Keratinocyte (primary cell): ENCODE data around the gene ITGAE. TPM values are rescaled to one million over a fixed set of nuclear protein-coding genes. Genes with fewer than 3 reads are reported as not detected.
A peak's percentile ranks its signal among the peaks of the same experiment; 100 is the strongest.

Experiments
- DNase-seq: peaks from one replicate; pipeline ENCODE4 v3.0.0-alpha.2; 2011; ENCODE audit warnings: low read depth, missing footprints, low spot score
- FAIRE-seq: peaks from 2 replicates; lab custom pipeline; 2011; peaks lifted over from hg19 to GRCh38; lab: Jason Lieb, UNC
- H2AFZ ChIP-seq: 2 replicates; pipeline ENCODE4 v1.6.0; 2012; ENCODE audit warnings: low read length, control low read depth, inconsistent platforms; ENCODE audit not compliant: control insufficient read depth
- H3K27ac ChIP-seq: 2 replicates; pipeline ENCODE4 v1.5.1; 2011; ENCODE audit warnings: low read length; ENCODE audit not compliant: control insufficient read depth, insufficient read depth
- H3K27me3 ChIP-seq: 3 replicates; pipeline ENCODE4 v1.6.0; 2011; ENCODE audit warnings: low read length; ENCODE audit not compliant: control insufficient read depth, insufficient read depth; ENCODE audit errors: extremely low read depth
- H3K36me3 ChIP-seq, 2 experiments: 2 replicates in 1 of 2; 3 replicates in 1 of 2; pipeline ENCODE4 v1.5.1; 2011; ENCODE audit warnings: low read length in 2 of 2, mild to moderate bottlenecking in 1 of 2; ENCODE audit not compliant: control insufficient read depth in 2 of 2, insufficient read depth in 2 of 2; ENCODE audit errors: extremely low read depth in 1 of 2
- H3K4me1 ChIP-seq: 3 replicates; pipeline ENCODE4 v1.5.1; 2011; ENCODE audit warnings: low read length; ENCODE audit not compliant: control insufficient read depth, insufficient read depth; ENCODE audit errors: extremely low read depth
- H3K4me2 ChIP-seq: 3 replicates; pipeline ENCODE4 v1.6.0; 2011; ENCODE audit warnings: low read depth, low read length; ENCODE audit not compliant: control insufficient read depth, insufficient read depth; ENCODE audit errors: extremely low read depth
- H3K4me3 ChIP-seq, 3 experiments: fragments of 200-600 bp in 1 of 3; sonication (generic) in 1 of 3; 2 replicates in 2 of 3; 3 replicates in 1 of 3; pipeline ENCODE4 v1.5.1; 2011 to 2016; ENCODE audit warnings: low read length in 3 of 3, mild to moderate bottlenecking in 3 of 3, control low read depth in 2 of 3, inconsistent platforms in 1 of 3, low read depth in 1 of 3, mixed read lengths in 1 of 3, mixed run types in 1 of 3, moderate library complexity in 1 of 3; ENCODE audit not compliant: control insufficient read depth in 2 of 3, insufficient read depth in 2 of 3; ENCODE audit errors: extremely low read depth in 1 of 3
- H3K79me2 ChIP-seq: 2 replicates; pipeline ENCODE4 v1.6.0; 2012; ENCODE audit warnings: low read length; ENCODE audit not compliant: control insufficient read depth, insufficient read depth
- H3K9ac ChIP-seq: 3 replicates; pipeline ENCODE4 v1.6.0; 2011; ENCODE audit warnings: low read length; ENCODE audit not compliant: control insufficient read depth, insufficient read depth; ENCODE audit errors: extremely low read depth
- H3K9me1 ChIP-seq: 3 replicates; pipeline ENCODE4 v1.6.0; 2011; ENCODE audit warnings: low read length; ENCODE audit not compliant: control insufficient read depth, insufficient read depth; ENCODE audit errors: extremely low read depth
- H3K9me3 ChIP-seq: 2 replicates; pipeline ENCODE4 v1.5.1; 2012; ENCODE audit warnings: low read depth, low read length; ENCODE audit not compliant: control insufficient read depth
- H4K20me1 ChIP-seq: 3 replicates; pipeline ENCODE4 v1.6.0; 2011; ENCODE audit warnings: low read length; ENCODE audit not compliant: control insufficient read depth, insufficient read depth; ENCODE audit errors: extremely low read depth
- CTCF ChIP-seq, 3 experiments: IDR thresholded peaks in 1 of 3; conservative IDR thresholded peaks in 1 of 3; optimal IDR thresholded peaks in 1 of 3; 2 replicates in 2 of 3; 3 replicates in 1 of 3; pipeline versions ENCODE3 to v1.5.1; 2011; ENCODE audit warnings: low read length in 3 of 3, mild to moderate bottlenecking in 3 of 3, moderate library complexity in 2 of 3, control low read depth in 1 of 3, inconsistent platforms in 1 of 3; ENCODE audit not compliant: insufficient read depth in 2 of 3; ENCODE audit errors: extremely low read depth in 1 of 3
- EZH2 ChIP-seq: IDR thresholded peaks from one replicate; pipeline ENCODE4 v1.6.1; 2012; ENCODE audit warnings: inconsistent platforms, mild to moderate bottlenecking, low read length, moderate library complexity
- dilution Hi-C: fragments of 300-500 bp; cut with MboI; formaldehyde crosslinking; loops from one replicate; pipeline ENCODE4 v1.7.0; 2020; ENCODE audit warnings: low sequenced_read_pairs; ENCODE audit not compliant: extremely low pct_ligation_motif_present
- polyA plus RNA-seq, 5 experiments: library from polyadenylated mRNA; depleted of rRNA in 3 of 5; stranded (reverse) in 3 of 5; stranded (forward) in 1 of 5; unstranded in 1 of 5; fragments of >200 nt; gene quantifications; 1 replicate in 1 of 5; 2 replicates in 3 of 5; 3 replicates in 1 of 5; pipeline versions ENCODE4 v1.2.1 to v1.2.3, GENCODE V29; 2011 to 2012; ENCODE audit warnings: missing spikeins in 2 of 5, low read depth in 1 of 5, low replicate concordance in 1 of 5

Gene ITGAE
- polyA plus RNA-seq, 1 donor (not counting 4 experiments of a cell fraction or from before 2014, with no cell fraction given): 66.6 TPM

GRCh38 chr17:3835410-3836229 lies 34.6 kb upstream of the ITGAE start:
- DNase-seq (no peak), FAIRE-seq (peak; percentile 32)
- Histone ChIP-seq H3K79me2 (peaks cover 39% of the 10 kb centered on the region), H3K27ac (no peak overlapping the region), H3K9me3 (no peaks in the 10 kb centered on the region), H3K4me1 (no peaks in the 10 kb centered on the region), H3K36me3 (peaks cover 18 to 36% of the 10 kb centered on the region in 2 experiments), H3K9ac (no peak overlapping the region), H3K4me2 (no peak overlapping the region), H3K27me3 (no peaks in the 10 kb centered on the region), H3K9me1 (no peaks in the 10 kb centered on the region), H4K20me1 (no peaks in the 10 kb centered on the region), H3K4me3 (no peak overlapping the region), H2AFZ (no peak overlapping the region)
- TF ChIP-seq CTCF (optimal IDR thresholded peaks at IDR 0.05 in 1 of 3, IDR thresholded peaks at IDR 0.05 in 1 of 3, conservative IDR thresholded peaks at IDR 0.05 in 1 of 3; ENCODE audit: extremely low read depth in 1 of 3, insufficient read depth in 2 of 3, low read length in 3 of 3) (no peak), EZH2 (no peak)
- dilution Hi-C loops: no loop called here

- Histone ChIP-seq H3K4me1 (no peaks in the 10 kb centered on the region), H4K20me1 (no peaks in the 10 kb centered on the region), H3K9me1 (no peaks in the 10 kb centered on the region), H3K27me3 (no peaks in the 10 kb centered on the region), H2AFZ (no peak overlapping the region), H3K4me2 (no peak overlapping the region), H3K9me3 (no peaks in the 10 kb centered on the region), H3K79me2 (peaks cover 33% of the 10 kb centered on the region), H3K27ac (no peak overlapping the region), H3K36me3 (peaks cover 16 to 34% of the 10 kb centered on the region in 2 experiments), H3K4me3 (no peak overlapping the region), H3K9ac (no peak overlapping the region)
- dilution Hi-C loops: no loop called here
- no peak for DNase-seq
- no peak for FAIRE-seq
- no peak for TF ChIP-seq CTCF (optimal IDR thresholded peaks at IDR 0.05 in 1 of 3, IDR thresholded peaks at IDR 0.05 in 1 of 3, conservative IDR thresholded peaks at IDR 0.05 in 1 of 3; ENCODE audit: extremely low read depth in 1 of 3, insufficient read depth in 2 of 3, low read length in 3 of 3)
- no peak for TF ChIP-seq EZH2
Measured at GRCh38 chr17:3834811-3835210, 33.8 kb upstream of the ITGAE start.
